K562 (cell line): Measurements from ENCODE around the gene TNRC6B.

Experiments used
- CHD1 ChIP-seq: fragments of 200-600 bp; sonication (generic); IDR thresholded peaks from one replicate; pipeline ENCODE4 v1.6.1; 2012; ENCODE audit warnings: mild to moderate bottlenecking, moderate library complexity, low read length, inconsistent platforms
- HDGF ChIP-seq: fragments of 450-650 bp; IDR thresholded peaks from 2 replicates; pipeline ENCODE4 v1.6.1; 2016
- IRF2 ChIP-seq: sonication (generic); formaldehyde crosslinking; IDR thresholded peaks from 2 replicates; pipeline ENCODE4 v1.8.1; 2022; ENCODE audit warnings: mild to moderate bottlenecking, missing genetic modification reagents
- MXI1 ChIP-seq: IDR thresholded peaks from 2 replicates; pipeline ENCODE4 v1.6.1; 2011; ENCODE audit warnings: low read depth, mild to moderate bottlenecking, improper control_type of control experiment, low read length
- POLR2AphosphoS2 ChIP-seq: IDR thresholded peaks from 2 replicates; pipeline ENCODE4 v1.6.1; 2012; ENCODE audit warnings: low read length, improper control_type of control experiment
- POLR3A ChIP-seq: IDR thresholded peaks from 2 replicates; pipeline ENCODE4 v1.6.1; 2011; ENCODE audit warnings: borderline replicate concordance, mild to moderate bottlenecking, moderate library complexity; ENCODE audit not compliant: insufficient read length, insufficient read depth; ENCODE audit errors: extremely low read depth
- RCOR1 ChIP-seq, 2 experiments: IDR thresholded peaks; 2 replicates each; pipeline ENCODE4 v1.6.1; 2012; ENCODE audit warnings: low read depth in 2 of 2, low read length in 2 of 2, borderline replicate concordance in 1 of 2, improper control_type of control experiment in 1 of 2
- SIN3A ChIP-seq, 2 experiments: fragments of 150-350 bp in 1 of 2; IDR thresholded peaks; 2 replicates each; pipeline ENCODE4 v1.6.1; 2011 to 2016; ENCODE audit warnings: borderline replicate concordance in 2 of 2, low read depth in 2 of 2, low read length in 2 of 2, mild to moderate bottlenecking in 2 of 2, moderate library complexity in 2 of 2; ENCODE audit not compliant: control insufficient read depth in 1 of 2
- ZNF121 ChIP-seq: sonication (generic); formaldehyde crosslinking; conservative IDR thresholded peaks from 2 replicates; pipeline ENCODE4 v1.8.0; 2022; ENCODE audit warnings: missing genetic modification reagents
- TF ChIP-seq, protein P1 (sequence below): fragments of 450-650 bp; IDR thresholded peaks from 2 replicates; pipeline ENCODE4 v1.6.1; 2016; ENCODE audit warnings: low read depth

DNA sequence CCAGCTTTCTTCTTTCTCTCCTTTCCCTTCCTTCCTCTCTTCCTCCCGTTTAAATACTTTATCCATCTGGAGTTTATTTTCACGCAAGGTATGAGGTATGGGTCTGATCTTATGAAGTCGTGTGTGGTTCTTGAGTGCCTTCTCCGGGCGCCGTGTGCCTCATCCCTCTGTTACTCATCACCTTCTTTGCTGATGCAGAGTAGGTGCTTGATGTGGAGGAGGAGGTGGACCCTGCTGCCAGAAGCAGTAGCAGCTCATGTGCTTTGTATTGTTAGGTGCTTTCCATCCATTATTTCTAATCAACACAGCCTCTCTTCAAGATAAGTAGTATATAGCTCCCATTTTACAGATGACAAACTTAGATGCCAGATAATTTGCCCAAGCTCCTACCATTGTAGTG lies 47.0 kb downstream of the TNRC6B start:
- no peak for TF ChIP-seq RCOR1 (IDR thresholded peaks at IDR 0.05; ENCODE audit: borderline replicate concordance in 1 of 2, low read depth in 2 of 2, low read length in 2 of 2)
- no peak for TF ChIP-seq CHD1
- TF ChIP-seq, protein P1, sequence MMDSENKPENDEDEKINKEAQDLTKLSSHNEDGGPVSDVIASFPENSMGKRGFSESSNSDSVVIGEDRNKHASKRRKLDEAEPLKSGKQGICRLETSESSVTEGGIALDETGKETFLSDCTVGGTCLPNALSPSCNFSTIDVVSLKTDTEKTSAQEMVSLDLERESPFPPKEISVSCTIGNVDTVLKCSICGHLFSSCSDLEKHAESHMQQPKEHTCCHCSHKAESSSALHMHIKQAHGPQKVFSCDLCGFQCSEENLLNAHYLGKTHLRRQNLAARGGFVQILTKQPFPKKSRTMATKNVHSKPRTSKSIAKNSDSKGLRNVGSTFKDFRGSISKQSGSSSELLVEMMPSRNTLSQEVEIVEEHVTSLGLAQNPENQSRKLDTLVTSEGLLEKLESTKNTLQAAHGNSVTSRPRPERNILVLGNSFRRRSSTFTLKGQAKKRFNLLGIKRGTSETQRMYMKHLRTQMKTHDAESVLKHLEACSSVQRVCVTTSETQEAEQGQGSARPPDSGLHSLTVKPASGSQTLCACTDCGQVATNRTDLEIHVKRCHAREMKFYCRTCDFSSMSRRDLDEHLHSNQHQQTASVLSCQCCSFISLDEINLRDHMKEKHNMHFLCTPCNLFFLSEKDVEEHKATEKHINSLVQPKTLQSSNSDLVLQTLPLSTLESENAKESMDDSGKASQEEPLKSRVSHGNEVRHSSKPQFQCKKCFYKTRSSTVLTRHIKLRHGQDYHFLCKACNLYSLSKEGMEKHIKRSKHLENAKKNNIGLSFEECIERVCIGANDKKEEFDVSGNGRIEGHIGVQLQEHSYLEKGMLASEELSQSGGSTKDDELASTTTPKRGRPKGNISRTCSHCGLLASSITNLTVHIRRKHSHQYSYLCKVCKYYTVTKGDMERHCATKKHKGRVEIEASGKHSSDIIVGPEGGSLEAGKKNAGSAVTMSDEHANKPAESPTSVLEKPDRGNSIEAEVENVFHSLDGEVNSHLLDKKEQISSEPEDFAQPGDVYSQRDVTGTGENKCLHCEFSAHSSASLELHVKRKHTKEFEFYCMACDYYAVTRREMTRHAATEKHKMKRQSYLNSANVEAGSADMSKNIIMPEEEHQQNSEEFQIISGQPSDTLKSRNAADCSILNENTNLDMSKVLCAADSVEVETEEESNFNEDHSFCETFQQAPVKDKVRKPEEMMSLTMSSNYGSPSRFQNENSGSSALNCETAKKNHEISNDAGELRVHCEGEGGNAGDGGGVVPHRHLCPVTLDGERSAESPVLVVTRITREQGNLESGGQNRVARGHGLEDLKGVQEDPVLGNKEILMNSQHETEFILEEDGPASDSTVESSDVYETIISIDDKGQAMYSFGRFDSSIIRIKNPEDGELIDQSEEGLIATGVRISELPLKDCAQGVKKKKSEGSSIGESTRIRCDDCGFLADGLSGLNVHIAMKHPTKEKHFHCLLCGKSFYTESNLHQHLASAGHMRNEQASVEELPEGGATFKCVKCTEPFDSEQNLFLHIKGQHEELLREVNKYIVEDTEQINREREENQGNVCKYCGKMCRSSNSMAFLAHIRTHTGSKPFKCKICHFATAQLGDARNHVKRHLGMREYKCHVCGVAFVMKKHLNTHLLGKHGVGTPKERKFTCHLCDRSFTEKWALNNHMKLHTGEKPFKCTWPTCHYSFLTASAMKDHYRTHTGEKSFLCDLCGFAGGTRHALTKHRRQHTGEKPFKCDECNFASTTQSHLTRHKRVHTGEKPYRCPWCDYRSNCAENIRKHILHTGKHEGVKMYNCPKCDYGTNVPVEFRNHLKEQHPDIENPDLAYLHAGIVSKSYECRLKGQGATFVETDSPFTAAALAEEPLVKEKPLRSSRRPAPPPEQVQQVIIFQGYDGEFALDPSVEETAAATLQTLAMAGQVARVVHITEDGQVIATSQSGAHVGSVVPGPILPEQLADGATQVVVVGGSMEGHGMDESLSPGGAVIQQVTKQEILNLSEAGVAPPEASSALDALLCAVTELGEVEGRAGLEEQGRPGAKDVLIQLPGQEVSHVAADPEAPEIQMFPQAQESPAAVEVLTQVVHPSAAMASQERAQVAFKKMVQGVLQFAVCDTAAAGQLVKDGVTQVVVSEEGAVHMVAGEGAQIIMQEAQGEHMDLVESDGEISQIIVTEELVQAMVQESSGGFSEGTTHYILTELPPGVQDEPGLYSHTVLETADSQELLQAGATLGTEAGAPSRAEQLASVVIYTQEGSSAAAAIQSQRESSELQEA: no peak
- no peak for TF ChIP-seq POLR2AphosphoS2
- TF ChIP-seq SIN3A (IDR thresholded peaks at IDR 0.05; ENCODE audit: borderline replicate concordance in 2 of 2, control insufficient read depth in 1 of 2, low read depth in 2 of 2, low read length in 2 of 2): no peak
- TF ChIP-seq IRF2 (CRISPR knock-in tag): no peak
- no peak for TF ChIP-seq ZNF121
- no peak for TF ChIP-seq POLR3A
- no peak for TF ChIP-seq HDGF
- TF ChIP-seq MXI1: no peak
